ENCODE measurements around the gene APH1B. TPM values are rescaled to one million over a fixed set of nuclear protein-coding genes. Genes with fewer than 3 reads are reported as not detected.

Gene APH1B
- total and polyA plus RNA-seq, 9 of the 15 experiments (the other 6 are each of a cell fraction or from before 2014, with no cell fraction given), result 5.1 to 9.7 (median 7.0) TPM

DNA sequence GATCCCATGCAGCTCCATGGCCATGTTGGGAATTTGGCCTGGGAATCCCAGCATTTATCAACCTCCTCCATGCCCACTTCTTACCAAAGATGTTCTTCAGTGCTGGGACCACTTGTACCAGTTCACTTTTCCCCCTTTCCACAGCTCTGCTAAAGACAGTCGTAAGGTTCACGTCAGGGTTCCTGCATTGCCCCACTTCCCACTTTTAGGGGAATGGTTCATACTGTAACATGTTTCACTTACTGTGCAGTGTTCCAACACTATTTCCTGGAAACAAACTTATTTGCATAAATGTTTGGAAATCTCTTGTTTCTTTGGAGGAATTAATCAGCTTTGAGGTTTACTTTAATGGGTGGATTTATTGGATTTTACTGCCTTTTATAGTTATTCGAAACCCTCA lies 17.0 kb downstream of the APH1B start (continued):
- TF ChIP-seq GATA2 (CRISPR knock-in tag; IDR thresholded peaks at IDR 0.05), result no peak
- no peak for TF ChIP-seq ZNF140 (CRISPR knock-in tag; IDR thresholded peaks at IDR 0.05)
- no peak for TF ChIP-seq ZNF589 (CRISPR knock-in tag; IDR thresholded peaks at IDR 0.05; ENCODE audit: low read depth)
- no peak for TF ChIP-seq PTTG1 (tag; IDR thresholded peaks at IDR 0.05; ENCODE audit: low read depth)
- no peak for TF ChIP-seq THRAP3 (IDR thresholded peaks at IDR 0.05; ENCODE audit: borderline replicate concordance)
- no peak for TF ChIP-seq CBFA2T3 (IDR thresholded peaks at IDR 0.05)
- no peak for TF ChIP-seq ARID2 (IDR thresholded peaks at IDR 0.05)
- TF ChIP-seq, protein P1, sequence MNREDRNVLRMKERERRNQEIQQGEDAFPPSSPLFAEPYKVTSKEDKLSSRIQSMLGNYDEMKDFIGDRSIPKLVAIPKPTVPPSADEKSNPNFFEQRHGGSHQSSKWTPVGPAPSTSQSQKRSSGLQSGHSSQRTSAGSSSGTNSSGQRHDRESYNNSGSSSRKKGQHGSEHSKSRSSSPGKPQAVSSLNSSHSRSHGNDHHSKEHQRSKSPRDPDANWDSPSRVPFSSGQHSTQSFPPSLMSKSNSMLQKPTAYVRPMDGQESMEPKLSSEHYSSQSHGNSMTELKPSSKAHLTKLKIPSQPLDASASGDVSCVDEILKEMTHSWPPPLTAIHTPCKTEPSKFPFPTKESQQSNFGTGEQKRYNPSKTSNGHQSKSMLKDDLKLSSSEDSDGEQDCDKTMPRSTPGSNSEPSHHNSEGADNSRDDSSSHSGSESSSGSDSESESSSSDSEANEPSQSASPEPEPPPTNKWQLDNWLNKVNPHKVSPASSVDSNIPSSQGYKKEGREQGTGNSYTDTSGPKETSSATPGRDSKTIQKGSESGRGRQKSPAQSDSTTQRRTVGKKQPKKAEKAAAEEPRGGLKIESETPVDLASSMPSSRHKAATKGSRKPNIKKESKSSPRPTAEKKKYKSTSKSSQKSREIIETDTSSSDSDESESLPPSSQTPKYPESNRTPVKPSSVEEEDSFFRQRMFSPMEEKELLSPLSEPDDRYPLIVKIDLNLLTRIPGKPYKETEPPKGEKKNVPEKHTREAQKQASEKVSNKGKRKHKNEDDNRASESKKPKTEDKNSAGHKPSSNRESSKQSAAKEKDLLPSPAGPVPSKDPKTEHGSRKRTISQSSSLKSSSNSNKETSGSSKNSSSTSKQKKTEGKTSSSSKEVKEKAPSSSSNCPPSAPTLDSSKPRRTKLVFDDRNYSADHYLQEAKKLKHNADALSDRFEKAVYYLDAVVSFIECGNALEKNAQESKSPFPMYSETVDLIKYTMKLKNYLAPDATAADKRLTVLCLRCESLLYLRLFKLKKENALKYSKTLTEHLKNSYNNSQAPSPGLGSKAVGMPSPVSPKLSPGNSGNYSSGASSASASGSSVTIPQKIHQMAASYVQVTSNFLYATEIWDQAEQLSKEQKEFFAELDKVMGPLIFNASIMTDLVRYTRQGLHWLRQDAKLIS (CRISPR knock-in tag; IDR thresholded peaks at IDR 0.05), result no peak
- TF ChIP-seq NFE2 (IDR thresholded peaks at IDR 0.05; ENCODE audit: low read depth), result no peak
- TF ChIP-seq HDAC3 (IDR thresholded peaks at IDR 0.05; ENCODE audit: borderline replicate concordance, partially characterized antibody), result no peak
